Mesenchymal stem cell (in vitro differentiated cells and primary cell): Measurements from ENCODE around the gene FAM3B.

Experiments used
- DNase-seq: peaks from one replicate; pipeline ENCODE4 v3.0.0-alpha.2; 2013
- H2AFZ ChIP-seq: one replicate; pipeline ENCODE4 v1.6.1; 2013; ENCODE audit warnings: low read depth, mild to moderate bottlenecking, control low read depth, inconsistent platforms, low read length, moderate library complexity
- H2AK5ac ChIP-seq: 2 replicates; pipeline ENCODE4 v1.6.1; 2013; ENCODE audit warnings: low read length, moderate library complexity, mild to moderate bottlenecking, inconsistent platforms; ENCODE audit not compliant: severe bottlenecking
- H2BK120ac ChIP-seq: one replicate; pipeline ENCODE4 v1.6.1; 2013; ENCODE audit warnings: low read depth, mild to moderate bottlenecking, inconsistent platforms, low read length, moderate library complexity
- H2BK12ac ChIP-seq, 2 experiments: one replicate each; pipeline ENCODE4 v1.6.1; 2013; ENCODE audit warnings: inconsistent platforms in 2 of 2, low read length in 2 of 2, mild to moderate bottlenecking in 2 of 2, moderate library complexity in 2 of 2, control low read depth in 1 of 2
- H2BK15ac ChIP-seq: one replicate; pipeline ENCODE4 v1.6.1; 2013; ENCODE audit warnings: mild to moderate bottlenecking, low read depth, inconsistent platforms; ENCODE audit not compliant: poor library complexity, severe bottlenecking
- H2BK5ac ChIP-seq: 2 replicates; pipeline ENCODE4 v1.6.1; 2013; ENCODE audit warnings: low read depth, mild to moderate bottlenecking, low read length, control low read depth, inconsistent platforms; ENCODE audit not compliant: poor library complexity, severe bottlenecking
- H3K14ac ChIP-seq, 2 experiments: one replicate each; pipeline ENCODE4 v1.6.1; 2013; ENCODE audit warnings: inconsistent platforms in 2 of 2, low read length in 2 of 2, control low read depth in 1 of 2, mild to moderate bottlenecking in 1 of 2, moderate library complexity in 1 of 2
- H3K18ac ChIP-seq, 2 experiments: one replicate each; pipeline ENCODE4 v1.6.1; 2013; ENCODE audit warnings: inconsistent platforms in 2 of 2, low read length in 2 of 2, control low read depth in 1 of 2, low read depth in 1 of 2, mild to moderate bottlenecking in 1 of 2
- H3K23ac ChIP-seq, 2 experiments: one replicate each; pipeline ENCODE4 v1.6.1; 2013; ENCODE audit warnings: inconsistent platforms in 2 of 2, low read length in 2 of 2, mild to moderate bottlenecking in 2 of 2, moderate library complexity in 2 of 2, control low read depth in 1 of 2
- H3K27ac ChIP-seq: 2 replicates; pipeline ENCODE4 v1.5.1; 2013; ENCODE audit warnings: mild to moderate bottlenecking, moderate library complexity, low read length, control low read depth, inconsistent platforms; ENCODE audit not compliant: poor library complexity, severe bottlenecking
- H3K27me3 ChIP-seq, 2 experiments: 2 replicates each; pipeline versions ENCODE4 v1.6.1 to v1.7.0; 2013; ENCODE audit warnings: low read length in 2 of 2, mild to moderate bottlenecking in 2 of 2, moderate library complexity in 2 of 2, control low read depth in 1 of 2, inconsistent platforms in 1 of 2; ENCODE audit not compliant: control insufficient read depth in 1 of 2, insufficient read depth in 1 of 2
- H3K36me3 ChIP-seq, 2 experiments: 2 replicates each; pipeline versions ENCODE4 v1.6.1 to v1.7.0; 2013; ENCODE audit warnings: low read length in 2 of 2, control low read depth in 1 of 2, inconsistent platforms in 1 of 2, low read depth in 1 of 2, mild to moderate bottlenecking in 1 of 2; ENCODE audit not compliant: insufficient read depth in 2 of 2, control insufficient read depth in 1 of 2
- H3K4ac ChIP-seq, 2 experiments: one replicate each; pipeline ENCODE4 v1.6.1; 2013; ENCODE audit warnings: inconsistent platforms in 2 of 2, low read length in 2 of 2, mild to moderate bottlenecking in 2 of 2, moderate library complexity in 2 of 2, control low read depth in 1 of 2, low read depth in 1 of 2
- H3K4me1 ChIP-seq: 2 replicates; pipeline ENCODE4 v1.6.1; 2013; ENCODE audit warnings: low read depth, low read length, control low read depth; ENCODE audit not compliant: control insufficient read depth, insufficient read depth
- H3K4me2 ChIP-seq: 2 replicates; pipeline ENCODE4 v1.6.1; 2013; ENCODE audit warnings: low read length, mild to moderate bottlenecking, inconsistent platforms; ENCODE audit not compliant: poor library complexity, severe bottlenecking
- H3K4me3 ChIP-seq, 2 experiments: 2 replicates each; pipeline versions ENCODE4 v1.5.1 to v1.7.0; 2013; ENCODE audit warnings: low read length in 2 of 2, mild to moderate bottlenecking in 2 of 2, control low read depth in 1 of 2, low read depth in 1 of 2; ENCODE audit not compliant: insufficient read depth in 1 of 2
- H3K79me1 ChIP-seq: replicated peaks from 2 replicates; pipeline ENCODE4 v1.6.1; 2013; ENCODE audit warnings: mild to moderate bottlenecking, control low read depth, low read length, inconsistent platforms; ENCODE audit not compliant: poor library complexity, severe bottlenecking
- H3K9ac ChIP-seq: 2 replicates; pipeline ENCODE4 v1.7.0; 2013; ENCODE audit warnings: mild to moderate bottlenecking, low read length, moderate library complexity
- H3K9me3 ChIP-seq: 2 replicates; pipeline ENCODE4 v1.7.0; 2013; ENCODE audit warnings: mild to moderate bottlenecking, low read length; ENCODE audit not compliant: control insufficient read depth
- H4K8ac ChIP-seq: one replicate; pipeline ENCODE4 v1.6.1; 2013; ENCODE audit warnings: inconsistent platforms, mild to moderate bottlenecking, low read length, moderate library complexity
- H4K91ac ChIP-seq: one replicate; pipeline ENCODE4 v1.6.1; 2013; ENCODE audit warnings: mild to moderate bottlenecking, low read length, inconsistent platforms
- WGBS: methylation state at CpG from one replicate; pipeline ENCODE4 v1.1.7; 2013; ENCODE audit warnings: mixed read lengths; 5-methylcytosine and 5-hydroxymethylcytosine counted together

Gene FAM3B

DNA sequence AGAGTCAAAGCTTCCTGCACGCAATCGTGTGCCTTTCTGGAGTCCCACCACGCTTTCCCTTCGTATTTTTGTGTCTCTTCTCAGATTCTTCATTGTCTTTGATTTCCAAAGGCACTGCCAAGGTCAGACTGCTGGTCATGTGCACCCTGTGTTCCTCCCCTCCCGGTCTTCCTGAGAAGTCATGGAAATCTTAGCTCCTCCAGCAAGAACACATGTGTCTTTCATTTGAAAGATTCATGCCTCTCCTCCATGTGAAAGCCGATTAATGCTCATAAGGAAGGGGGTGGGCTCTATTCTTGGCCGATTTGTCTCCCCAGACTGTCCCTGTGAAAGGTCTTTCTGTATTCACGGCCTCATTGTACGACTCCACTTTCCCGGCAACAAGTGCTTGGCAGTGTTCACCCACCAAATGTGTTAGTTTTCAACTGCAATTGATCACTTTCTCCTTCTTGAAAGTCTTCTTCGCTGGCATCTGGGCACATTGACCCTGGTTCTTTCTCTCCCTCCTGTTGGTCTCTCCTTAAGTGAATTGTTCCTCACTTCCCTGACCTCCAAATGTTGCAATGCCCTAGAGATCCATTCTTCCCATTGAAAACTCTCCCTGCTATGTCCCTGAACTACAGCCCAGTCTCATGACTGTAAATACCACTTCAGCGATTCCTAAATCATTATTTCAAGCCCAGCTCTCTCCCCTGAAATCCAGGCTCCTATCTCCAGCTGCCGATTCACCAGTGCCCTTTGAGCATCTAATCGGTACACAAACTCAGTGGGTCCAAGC lies 70.6 kb downstream of the FAM3B start:
- Histone ChIP-seq H3K4ac (no peak overlapping the region), H3K27ac (no peak overlapping the region), H2BK5ac (no peak overlapping the region), H3K9ac (peak overlapping the region; percentile 42), H3K9me3 (no peaks in the 10 kb centered on the region), H3K27me3 (no peaks in the 10 kb centered on the region), H3K79me1 (no peaks in the 10 kb centered on the region), H2BK15ac (no peak overlapping the region), H2AFZ (no peak overlapping the region), H4K91ac (no peak overlapping the region), H3K14ac (no peak overlapping the region), H3K4me1 (no peaks in the 10 kb centered on the region), H3K4me3 (peak overlapping the region in 1 of 2 experiments; percentile 42), H4K8ac (no peak overlapping the region), H2BK120ac (no peak overlapping the region), H2AK5ac (no peak overlapping the region), H3K36me3 (peaks cover 0 to 63% of the 10 kb centered on the region in 2 experiments), H3K4me2 (no peak overlapping the region), H3K18ac (no peak overlapping the region), H2BK12ac (no peak overlapping the region), H3K23ac (no peak overlapping the region)
- no peak for DNase-seq
- WGBS: 84% methylated on average over 14 of the region's 14 CpGs

DNA sequence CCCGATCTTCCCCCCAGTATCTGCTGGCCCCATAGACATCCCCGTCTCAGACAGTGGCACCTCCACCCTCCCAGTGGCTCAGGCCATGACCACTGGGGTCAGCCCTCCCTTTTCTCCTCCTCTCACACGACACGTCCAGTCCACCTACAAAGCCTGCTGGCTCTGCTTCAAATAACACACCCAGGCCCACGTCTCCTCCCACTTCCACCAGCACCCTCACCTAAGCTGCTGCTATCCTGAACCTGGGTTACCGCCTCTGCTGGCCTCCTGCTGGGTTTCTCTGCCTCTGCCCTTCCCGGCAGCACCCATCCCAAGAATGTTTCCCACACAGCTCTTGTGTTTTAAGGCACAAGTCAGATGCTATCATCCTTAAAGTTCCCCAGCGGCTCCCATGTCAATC lies 71.2 kb downstream of the FAM3B start:
- Histone ChIP-seq H4K91ac (no peak overlapping the region), H3K14ac (no peak overlapping the region), H3K18ac (no peak overlapping the region), H2BK15ac (no peak overlapping the region), H3K27ac (no peak overlapping the region), H4K8ac (no peak overlapping the region), H3K4ac (no peak overlapping the region), H3K27me3 (no peaks in the 10 kb centered on the region), H2BK5ac (no peak overlapping the region), H3K4me3 (no peak overlapping the region), H3K4me1 (no peaks in the 10 kb centered on the region), H3K79me1 (no peaks in the 10 kb centered on the region), H3K23ac (no peak overlapping the region), H2BK12ac (no peak overlapping the region), H3K4me2 (no peak overlapping the region), H3K9ac (peak overlapping the region; percentile 42), H2AK5ac (no peak overlapping the region), H2BK120ac (no peak overlapping the region), H2AFZ (no peak overlapping the region), H3K9me3 (no peaks in the 10 kb centered on the region), H3K36me3 (peaks cover 0 to 57% of the 10 kb centered on the region in 2 experiments)
- 85% methylated on average over 8 of the region's 8 CpGs for WGBS
- DNase-seq: no peak

DNA sequence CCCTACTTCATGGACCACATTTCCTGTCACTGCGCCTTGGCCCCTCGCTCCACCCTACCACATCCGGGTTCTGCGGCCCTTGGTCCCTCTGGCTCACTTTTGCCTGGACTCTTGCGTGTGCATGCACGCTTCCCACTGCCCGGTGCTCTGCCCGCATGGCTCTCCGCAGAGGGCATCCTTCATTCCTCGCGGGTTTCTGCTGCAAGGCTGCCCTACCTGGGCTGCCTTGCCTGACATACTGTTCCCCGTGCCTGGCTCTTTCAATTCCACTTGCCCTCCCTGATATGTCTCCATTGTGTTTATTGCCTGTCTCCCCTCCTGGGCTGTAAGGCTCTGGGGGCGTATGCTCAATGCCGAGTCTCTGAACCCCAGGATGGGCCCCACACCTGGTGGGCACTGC lies 71.7 kb downstream of the FAM3B start:
- no peak overlapping the region for H2AFZ ChIP-seq
- H3K9ac ChIP-seq: no peak overlapping the region
- H3K4me1 ChIP-seq: no peaks in the 10 kb centered on the region
- WGBS: 96% methylated on average over 14 of the region's 14 CpGs
- no peak overlapping the region for H3K4me2 ChIP-seq
- H3K36me3 ChIP-seq: peaks cover 0 to 53% of the 10 kb centered on the region in 2 experiments
- no peak overlapping the region for H2BK120ac ChIP-seq
- H2BK12ac ChIP-seq: no peak overlapping the region
- H3K18ac ChIP-seq: no peak overlapping the region
- no peak overlapping the region for H3K4me3 ChIP-seq
- H3K27ac ChIP-seq: no peak overlapping the region
- H2AK5ac ChIP-seq: no peak overlapping the region
- no peak overlapping the region for H4K8ac ChIP-seq
- DNase-seq: no peak
- H3K4ac ChIP-seq: no peak overlapping the region
- no peaks in the 10 kb centered on the region for H3K27me3 ChIP-seq
- H2BK15ac ChIP-seq: no peak overlapping the region
- no peaks in the 10 kb centered on the region for H3K79me1 ChIP-seq
- no peak overlapping the region for H3K23ac ChIP-seq
- no peak overlapping the region for H4K91ac ChIP-seq
- no peak overlapping the region for H2BK5ac ChIP-seq
- H3K14ac ChIP-seq: no peak overlapping the region
- H3K9me3 ChIP-seq: no peaks in the 10 kb centered on the region

DNA sequence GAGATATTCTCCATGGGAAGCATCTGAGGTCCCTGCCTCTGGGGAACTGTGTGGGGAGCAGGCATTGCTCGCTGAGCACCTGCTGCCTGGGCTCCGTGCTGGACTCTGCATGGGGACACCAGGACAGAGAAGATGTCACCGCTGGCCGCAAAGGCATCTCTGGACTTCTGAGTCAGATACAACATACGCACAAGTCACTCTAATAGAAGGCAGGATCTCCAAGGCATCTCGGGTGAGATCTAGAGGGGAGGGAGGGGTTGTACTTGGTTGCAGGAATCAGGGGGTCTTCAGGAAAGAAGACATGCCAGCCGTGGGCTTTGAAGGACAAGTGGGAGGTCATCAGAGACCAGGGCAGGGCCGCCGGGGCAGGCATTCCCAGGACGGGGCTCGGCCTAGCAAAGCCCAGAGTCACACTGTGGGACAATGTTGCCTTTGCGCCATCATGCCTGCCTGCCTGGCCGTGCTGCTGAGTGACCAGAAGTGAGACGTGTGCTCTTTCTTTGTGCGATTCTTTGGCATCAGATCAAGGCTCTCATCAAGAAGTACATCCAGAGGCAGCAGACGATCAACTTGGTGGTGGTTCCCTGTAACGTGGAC lies 73.5 kb downstream of the FAM3B start:
- no peak overlapping the region for H3K23ac ChIP-seq
- no peak for DNase-seq
- 86% methylated on average over 17 of the region's 17 CpGs for WGBS
- no peaks in the 10 kb centered on the region for H3K79me1 ChIP-seq
- no peak overlapping the region for H3K9ac ChIP-seq
- no peak overlapping the region for H2BK12ac ChIP-seq
- H3K27me3 ChIP-seq: no peaks in the 10 kb centered on the region
- H3K14ac ChIP-seq: no peak overlapping the region
- no peak overlapping the region for H3K4ac ChIP-seq
- no peaks in the 10 kb centered on the region for H3K4me1 ChIP-seq
- no peak overlapping the region for H4K91ac ChIP-seq
- H2AK5ac ChIP-seq: no peak overlapping the region
- H3K4me3 ChIP-seq: no peak overlapping the region
- no peak overlapping the region for H3K27ac ChIP-seq
- no peaks in the 10 kb centered on the region for H3K9me3 ChIP-seq
- no peak overlapping the region for H3K18ac ChIP-seq
- no peak overlapping the region for H2AFZ ChIP-seq
- no peak overlapping the region for H2BK15ac ChIP-seq
- H3K36me3 ChIP-seq: peaks cover 0 to 36% of the 10 kb centered on the region in 2 experiments
- no peak overlapping the region for H2BK120ac ChIP-seq
- H2BK5ac ChIP-seq: no peak overlapping the region
- H4K8ac ChIP-seq: no peak overlapping the region
- H3K4me2 ChIP-seq: no peak overlapping the region
